Breast epithelium (tissue), 4 donors: ENCODE measurements around the gene EIF4G3. TPM values are rescaled to one million over a fixed set of nuclear protein-coding genes. Genes with fewer than 3 reads are reported as not detected.

Experiments
- DNase-seq, 2 donors: peaks; one replicate each; pipeline ENCODE4 v3.0.0-alpha.2; 2019; ENCODE audit warnings: low spot score in 2 of 2
- H3K27ac ChIP-seq, 2 donors: fragments of 200-600 bp; sonication (generic) in 1 of 2; one replicate each; pipeline ENCODE4 v1.5.1; 2016 to 2019; ENCODE audit warnings: mild to moderate bottlenecking in 1 of 2
- H3K27me3 ChIP-seq, 2 donors: fragments of 200-600 bp; sonication (generic) in 1 of 2; one replicate each; pipeline versions ENCODE4 v1.5.1 to v1.6.0; 2017 to 2019; ENCODE audit warnings: control low read depth in 1 of 2, mild to moderate bottlenecking in 1 of 2
- H3K36me3 ChIP-seq: fragments of 200-600 bp; one replicate; pipeline ENCODE4 v1.5.1; 2019
- H3K4me1 ChIP-seq, 2 donors: fragments of 200-600 bp; sonication (generic); one replicate each; pipeline ENCODE4 v1.5.1; 2016 to 2019; ENCODE audit warnings: control low read depth in 1 of 2
- H3K4me3 ChIP-seq, 3 donors: fragments of 200-600 bp; sonication (generic); 1 replicate in 2 of 3; 2 replicates in 1 of 3; pipeline ENCODE4 v1.5.1; 2016 to 2019; ENCODE audit warnings: mild to moderate bottlenecking in 3 of 3, moderate library complexity in 2 of 3
- H3K9me3 ChIP-seq, 2 donors: fragments of 200-600 bp; sonication (generic) in 1 of 2; one replicate each; pipeline ENCODE4 v1.5.1; 2016 to 2019; ENCODE audit warnings: control low read depth in 1 of 2
- POLR2A ChIP-seq: fragments of 450-650 bp; IDR thresholded peaks from one replicate; pipeline ENCODE4 v1.6.1; 2016; ENCODE audit warnings: antibody characterized with exemption, mild to moderate bottlenecking, moderate library complexity
- POLR2AphosphoS5 ChIP-seq, 3 donors: sonication (generic); formaldehyde crosslinking; IDR thresholded peaks; one replicate each; pipeline ENCODE4 v1.6.1; 2017; ENCODE audit warnings: antibody characterized with exemption in 3 of 3
- intact Hi-C: fragments of 100-400 bp; cut with DNase I; formaldehyde crosslinking; loops from one replicate; pipeline ENCODE4 v1.15.1; 2023; ENCODE audit warnings: low total_unique reads
- total RNA-seq, 3 donors: library from RNA; depleted of rRNA; stranded (reverse); fragments of >200 nt; gene quantifications; one replicate each; pipeline ENCODE4 v1.1.0, GENCODE V29; 2016
- TF ChIP-seq, protein P1 (sequence below), 3 donors: fragments of 450-650 bp; IDR thresholded peaks; one replicate each; pipeline ENCODE4 v1.5.1; 2016 to 2017; ENCODE audit warnings: antibody characterized with exemption in 3 of 3, mild to moderate bottlenecking in 3 of 3, moderate library complexity in 3 of 3

The EIF4G3 gene
- total RNA-seq, 3 donors from 2014 or later = 37.8 to 52.4 (median 50.8) TPM

DNA sequence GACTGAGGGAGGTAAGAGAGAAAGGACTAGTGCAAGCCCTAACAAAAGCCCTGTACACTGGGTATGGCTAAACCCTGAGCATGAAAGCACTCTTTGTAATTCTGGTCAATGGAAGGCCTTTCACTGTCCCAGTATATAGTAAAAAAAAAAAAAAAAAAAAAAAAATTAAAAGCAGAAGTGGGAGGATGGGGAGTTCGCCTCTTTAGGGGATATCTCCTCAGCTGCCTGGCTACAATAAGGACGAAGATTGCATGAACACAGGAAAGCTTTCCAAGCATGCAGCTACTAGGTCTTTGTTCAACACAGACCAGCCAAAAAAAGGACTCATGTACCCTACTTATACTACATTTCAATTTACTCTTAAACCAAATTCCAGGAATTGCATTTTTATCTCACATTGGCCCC, 59.1 kb downstream of the EIF4G3 start:
- no peaks in the 10 kb centered on the region for H3K9me3 ChIP-seq
- no peak for DNase-seq
- H3K27ac ChIP-seq = no peak overlapping the region
- H3K27me3 ChIP-seq = no peaks in the 10 kb centered on the region
- H3K4me3 ChIP-seq = no peak overlapping the region
- no peaks in the 10 kb centered on the region for H3K36me3 ChIP-seq
- intact Hi-C loops = no loop called here
- no peak for TF ChIP-seq POLR2AphosphoS5 (IDR thresholded peaks at IDR 0.05)
- TF ChIP-seq, protein P1, sequence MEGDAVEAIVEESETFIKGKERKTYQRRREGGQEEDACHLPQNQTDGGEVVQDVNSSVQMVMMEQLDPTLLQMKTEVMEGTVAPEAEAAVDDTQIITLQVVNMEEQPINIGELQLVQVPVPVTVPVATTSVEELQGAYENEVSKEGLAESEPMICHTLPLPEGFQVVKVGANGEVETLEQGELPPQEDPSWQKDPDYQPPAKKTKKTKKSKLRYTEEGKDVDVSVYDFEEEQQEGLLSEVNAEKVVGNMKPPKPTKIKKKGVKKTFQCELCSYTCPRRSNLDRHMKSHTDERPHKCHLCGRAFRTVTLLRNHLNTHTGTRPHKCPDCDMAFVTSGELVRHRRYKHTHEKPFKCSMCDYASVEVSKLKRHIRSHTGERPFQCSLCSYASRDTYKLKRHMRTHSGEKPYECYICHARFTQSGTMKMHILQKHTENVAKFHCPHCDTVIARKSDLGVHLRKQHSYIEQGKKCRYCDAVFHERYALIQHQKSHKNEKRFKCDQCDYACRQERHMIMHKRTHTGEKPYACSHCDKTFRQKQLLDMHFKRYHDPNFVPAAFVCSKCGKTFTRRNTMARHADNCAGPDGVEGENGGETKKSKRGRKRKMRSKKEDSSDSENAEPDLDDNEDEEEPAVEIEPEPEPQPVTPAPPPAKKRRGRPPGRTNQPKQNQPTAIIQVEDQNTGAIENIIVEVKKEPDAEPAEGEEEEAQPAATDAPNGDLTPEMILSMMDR (IDR thresholded peaks at IDR 0.05) = no peak
- H3K4me1 ChIP-seq = no peaks in the 10 kb centered on the region

DNA sequence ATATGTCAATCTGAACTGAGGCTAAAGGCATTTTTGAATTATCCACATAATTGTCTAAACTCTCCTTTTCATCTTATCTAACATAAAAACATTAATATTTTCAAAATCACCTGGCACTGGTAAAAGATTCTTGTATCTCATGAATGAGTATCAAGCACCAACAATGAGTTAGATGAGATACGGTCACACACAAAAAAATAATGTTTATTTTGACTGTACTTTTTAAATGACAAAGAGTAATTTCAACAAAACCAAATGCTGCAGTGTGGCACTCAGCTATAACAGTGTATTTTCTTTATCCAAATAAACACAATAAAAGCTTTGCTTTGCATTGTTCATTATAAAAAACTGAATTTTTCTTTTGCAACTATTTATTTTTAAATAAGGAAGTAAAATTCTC, 59.5 kb downstream of the EIF4G3 start:
- Histone ChIP-seq H3K27ac (no peak overlapping the region), H3K36me3 (no peaks in the 10 kb centered on the region)

DNA sequence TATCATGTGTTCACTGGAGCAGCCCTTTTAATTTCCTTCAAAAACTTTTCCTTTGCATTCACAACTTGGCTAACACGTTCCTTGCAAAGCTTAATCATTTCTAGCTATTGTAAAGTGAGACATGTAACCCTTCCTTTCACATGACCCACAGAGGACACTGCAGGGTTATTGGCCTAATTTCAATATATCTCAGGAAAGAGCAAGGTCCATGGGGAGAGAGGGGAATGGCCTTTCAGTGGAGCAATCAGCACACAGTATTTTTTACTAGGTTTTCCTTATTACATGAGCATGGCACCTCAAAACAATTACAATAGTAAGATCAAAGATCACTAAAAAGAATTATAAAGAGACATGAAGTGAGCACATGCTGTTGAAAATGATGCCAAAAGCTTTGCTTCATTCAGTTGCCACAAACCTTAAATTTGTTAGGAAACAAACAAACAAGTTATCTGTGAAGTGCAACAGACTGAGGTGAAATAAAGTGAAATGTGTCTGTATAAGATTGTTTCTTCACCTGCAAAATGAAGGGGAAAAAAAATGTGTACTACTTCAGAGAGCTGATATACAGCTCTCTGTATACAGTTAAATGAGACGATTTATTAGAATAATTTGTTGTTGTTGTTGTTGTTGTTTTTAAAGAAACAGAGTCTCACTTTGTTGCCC, 61.5 kb downstream of the EIF4G3 start:
- TF ChIP-seq, protein P1 (IDR thresholded peaks at IDR 0.05) = no peak
- TF ChIP-seq POLR2AphosphoS5 (IDR thresholded peaks at IDR 0.05) = no peak
- H3K27ac ChIP-seq = no peak overlapping the region
- H3K27me3 ChIP-seq = no peaks in the 10 kb centered on the region
- H3K4me3 ChIP-seq = no peak overlapping the region
- H3K4me1 ChIP-seq = no peaks in the 10 kb centered on the region
- H3K36me3 ChIP-seq = no peaks in the 10 kb centered on the region
- DNase-seq = no peak
- intact Hi-C loops = no loop called here
- no peaks in the 10 kb centered on the region for H3K9me3 ChIP-seq

More for the DNA sequence above, 59.5 kb downstream of the EIF4G3 start:
- H3K4me1 ChIP-seq = no peaks in the 10 kb centered on the region
- no peak overlapping the region for H3K4me3 ChIP-seq
- intact Hi-C loops = no loop called here
- TF ChIP-seq, protein P1 (IDR thresholded peaks at IDR 0.05) = no peak
- TF ChIP-seq POLR2A (no peak), POLR2AphosphoS5 (IDR thresholded peaks at IDR 0.05) (no peak)
- H3K27me3 ChIP-seq = no peaks in the 10 kb centered on the region
- DNase-seq = no peak
- no peaks in the 10 kb centered on the region for H3K9me3 ChIP-seq

DNA sequence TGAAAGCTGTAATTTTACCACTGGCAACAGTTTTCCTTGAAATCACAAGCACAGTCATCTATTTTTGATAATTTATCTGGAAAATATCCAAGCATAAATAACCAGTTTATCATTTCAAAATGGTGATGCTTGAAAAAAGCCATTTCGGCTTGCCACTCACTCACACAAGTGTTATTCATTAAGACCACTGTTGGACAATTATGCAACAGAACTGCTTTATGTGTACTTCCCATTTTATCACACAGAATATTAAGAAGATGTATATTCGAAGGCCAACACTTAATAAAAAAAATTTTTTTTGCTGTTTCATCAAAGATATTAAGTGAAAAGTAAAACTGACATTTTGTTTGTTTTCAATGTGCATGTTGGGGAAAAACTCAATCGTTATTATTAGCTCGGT, 62.3 kb downstream of the EIF4G3 start:
- intact Hi-C loops = no loop called here
- no peaks in the 10 kb centered on the region for H3K4me1 ChIP-seq
- H3K27ac ChIP-seq = no peak overlapping the region
- TF ChIP-seq, protein P1 (IDR thresholded peaks at IDR 0.05) = no peak
- no peak for TF ChIP-seq POLR2AphosphoS5 (IDR thresholded peaks at IDR 0.05)
- TF ChIP-seq POLR2A = no peak
- no peak overlapping the region for H3K4me3 ChIP-seq
- H3K27me3 ChIP-seq = no peaks in the 10 kb centered on the region
- DNase-seq = no peak
- H3K36me3 ChIP-seq = no peaks in the 10 kb centered on the region
- H3K9me3 ChIP-seq = no peaks in the 10 kb centered on the region

DNA sequence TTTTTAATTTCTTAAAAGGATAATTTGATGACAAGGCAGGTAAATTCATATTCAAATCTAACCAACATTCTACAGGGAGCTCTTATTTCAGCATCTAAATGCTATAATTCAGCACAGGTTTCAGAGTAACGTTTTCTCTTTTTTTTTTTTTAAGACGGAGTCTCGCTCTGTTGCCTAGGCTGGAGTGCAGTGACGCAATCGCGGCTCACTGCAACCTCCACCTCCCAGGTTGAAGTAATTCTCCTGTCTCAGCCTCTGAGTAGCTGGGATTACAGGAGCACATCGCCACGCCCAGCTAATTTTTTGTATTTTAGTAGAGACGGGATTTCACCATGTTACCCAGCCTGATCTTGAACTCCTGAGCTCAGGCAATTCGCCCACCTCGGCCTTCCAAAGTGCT, 66.5 kb downstream of the EIF4G3 start:
- Histone ChIP-seq H3K4me1 (no peaks in the 10 kb centered on the region), H3K27ac (no peak overlapping the region), H3K36me3 (no peaks in the 10 kb centered on the region), H3K4me3 (no peak overlapping the region), H3K9me3 (no peaks in the 10 kb centered on the region), H3K27me3 (no peaks in the 10 kb centered on the region)
- intact Hi-C loops = no loop called here
- TF ChIP-seq, protein P1 (IDR thresholded peaks at IDR 0.05) = no peak
- TF ChIP-seq POLR2AphosphoS5 (IDR thresholded peaks at IDR 0.05) = no peak
- TF ChIP-seq POLR2A = no peak
- no peak for DNase-seq
